Right ventricle myocardium inferior (tissue), 1 donor: ENCODE results near the gene RAPGEF1. TPM values are rescaled to one million over a fixed set of nuclear protein-coding genes. Genes with fewer than 3 reads are reported as not detected.
A peak's percentile ranks its signal among the peaks of the same experiment; 100 is the strongest.
"Not testable (repeated sequence)": the region's sequence is repeated elsewhere in the genome, so short reads cannot be mapped to it uniquely, and the experiment has no call there.

Experiments used
- ATAC-seq: fragments of 200-7000 bp; cut with Tn5 transposase; one replicate; pipeline ENCODE4 v1.9.1; 2020; ENCODE audit warnings: mild to moderate bottlenecking, moderate library complexity
- DNase-seq: peaks from one replicate; pipeline ENCODE4 v3.0.0; 2021; ENCODE audit errors: missing footprints
- intact Hi-C: fragments of 100-400 bp; cut with DNase I; formaldehyde crosslinking; loops from one replicate; pipeline ENCODE4 v1.11.0; 2022
- total RNA-seq: library from RNA; stranded (reverse); fragmentation: NEBNext Ultra II Directional; extraction: Animal tissue kit (Norgen Biotek cat#: 25700); gene quantifications from one replicate; pipeline ENCODE4 v1.2.1, GENCODE V29; 2021
- donor health status: DM: no; HTN: yes; CAD: no; lungs with severe emphysema.

Gene RAPGEF1
- total RNA-seq, 1 donor from 2014 or later, result 125 TPM

DNA sequence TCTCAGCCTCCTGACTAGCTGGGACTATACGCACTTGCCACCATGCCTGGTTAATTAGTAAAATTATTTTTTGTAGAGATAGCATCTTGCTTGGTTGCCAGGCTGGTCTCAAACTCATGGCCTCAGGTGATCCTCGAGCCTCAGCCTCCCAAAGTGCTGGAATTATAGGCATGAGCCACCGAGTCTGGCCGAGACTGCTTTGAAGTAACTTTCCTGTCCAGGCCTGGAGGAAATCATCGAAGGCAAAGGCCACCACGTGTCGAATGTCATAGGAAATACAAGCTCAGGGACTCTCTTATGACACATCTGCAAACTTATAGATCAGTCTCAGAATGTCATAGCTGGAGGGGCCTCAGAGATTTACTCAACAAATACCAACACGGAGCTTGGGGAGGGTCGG is 25.1 kb downstream of the RAPGEF1 start:
- DNase-seq (no peak), ATAC-seq (no peak)
- intact Hi-C loops, result no loop called here

DNA sequence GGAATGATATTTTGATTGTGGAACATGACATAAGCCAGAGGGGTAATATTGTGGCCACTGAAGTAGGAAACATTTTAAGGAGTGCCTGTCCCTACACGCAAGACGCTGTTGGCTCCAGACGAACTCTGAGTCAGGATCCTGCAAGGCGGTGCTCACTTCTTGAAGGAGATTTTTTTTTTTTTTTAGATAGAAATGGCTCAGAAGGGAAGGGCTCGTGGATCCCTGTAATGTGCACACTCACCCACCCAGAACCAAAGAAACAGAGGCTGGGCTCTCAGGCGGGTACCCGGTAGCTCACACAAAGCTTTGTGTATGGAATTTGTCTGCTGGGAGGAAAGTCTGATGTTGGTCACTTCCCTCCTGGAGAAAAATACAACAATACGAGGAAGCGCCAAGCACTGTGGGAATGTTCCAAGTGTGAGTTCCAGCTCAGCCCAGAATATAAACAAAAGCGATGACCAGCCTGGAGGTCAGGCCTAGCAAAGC is 25.7 kb downstream of the RAPGEF1 start:
- DNase-seq (no peak), ATAC-seq (peak; percentile 83)
- intact Hi-C loops, result no loop called here

DNA sequence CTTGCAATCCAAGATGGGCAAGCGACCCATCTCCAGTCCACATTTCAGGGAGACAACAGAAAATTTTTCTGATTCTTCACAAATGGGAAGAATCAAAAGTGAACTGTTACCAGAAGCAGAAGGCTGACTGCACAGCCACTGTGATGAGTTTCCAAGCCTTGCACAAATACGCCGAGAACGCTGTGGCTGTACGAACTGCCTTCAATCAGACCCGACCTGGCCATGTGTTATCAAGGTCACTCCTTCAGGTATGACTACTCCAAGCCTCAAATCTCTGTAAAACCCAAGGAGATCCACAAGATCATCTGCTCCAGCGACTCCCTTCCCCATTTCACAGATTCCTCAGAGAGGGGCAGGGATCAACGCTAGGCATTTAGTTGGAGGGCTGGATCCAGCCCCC is 26.9 kb downstream of the RAPGEF1 start:
- DNase-seq (no peak), ATAC-seq (no peak)
- intact Hi-C loops, result no loop called here

- intact Hi-C loops, result no loop called here
- DNase-seq, result no peak
- ATAC-seq, result no peak
These were observed 27.6 kb downstream of the RAPGEF1 start for GRCh38 chr9:131712151-131712716.

GRCh38 chr9:131709771-131710431 is 30.0 kb downstream of the RAPGEF1 start:
- DNase-seq, result no peak
- no peak for ATAC-seq
- intact Hi-C loops, result loop anchor here (5.0 kb wide), 1 partner anchor 38 kb away; no protein-coding TSS in a partner anchor

DNA sequence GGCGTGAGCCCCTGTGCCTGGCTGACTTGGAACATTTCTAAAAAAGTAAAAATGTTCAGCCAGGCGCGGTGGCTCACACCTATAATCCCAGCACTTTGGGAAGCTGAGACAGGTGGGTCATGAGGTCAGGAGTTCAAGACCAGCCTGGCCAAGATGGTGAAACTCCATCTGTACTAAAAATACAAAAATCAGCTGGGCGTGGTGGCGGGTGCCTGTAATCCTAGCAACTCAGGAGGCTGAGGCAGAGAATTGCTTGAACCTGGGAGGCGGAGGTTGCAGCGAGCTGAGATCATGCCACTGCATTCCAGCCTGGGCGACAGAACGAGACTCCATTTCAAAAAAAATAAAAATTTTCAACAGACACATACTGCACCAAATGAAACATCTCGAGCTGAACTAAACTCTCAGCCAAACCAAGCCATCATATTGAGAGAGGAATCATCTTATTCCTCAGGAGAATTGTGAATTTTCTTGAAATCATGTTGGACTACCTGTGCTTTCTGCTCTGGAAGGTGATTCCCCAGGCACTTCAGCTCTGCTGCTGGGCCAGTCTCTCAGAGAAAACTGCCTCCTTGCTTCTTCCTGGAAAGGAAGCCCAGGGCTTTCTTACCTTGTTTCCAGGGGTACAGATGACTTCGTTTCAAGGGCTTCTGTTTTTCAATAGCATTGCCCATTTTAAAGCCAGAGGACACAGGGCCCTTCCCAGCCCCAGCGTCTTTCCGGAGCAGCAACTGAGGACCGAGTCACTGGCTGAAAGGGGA is 30.7 kb downstream of the RAPGEF1 start:
- intact Hi-C loops, result loop anchor here (5.0 kb wide), 1 partner anchor 37 kb away; no protein-coding TSS in a partner anchor
- DNase-seq, ATAC-seq: not testable (repeated sequence)

DNA sequence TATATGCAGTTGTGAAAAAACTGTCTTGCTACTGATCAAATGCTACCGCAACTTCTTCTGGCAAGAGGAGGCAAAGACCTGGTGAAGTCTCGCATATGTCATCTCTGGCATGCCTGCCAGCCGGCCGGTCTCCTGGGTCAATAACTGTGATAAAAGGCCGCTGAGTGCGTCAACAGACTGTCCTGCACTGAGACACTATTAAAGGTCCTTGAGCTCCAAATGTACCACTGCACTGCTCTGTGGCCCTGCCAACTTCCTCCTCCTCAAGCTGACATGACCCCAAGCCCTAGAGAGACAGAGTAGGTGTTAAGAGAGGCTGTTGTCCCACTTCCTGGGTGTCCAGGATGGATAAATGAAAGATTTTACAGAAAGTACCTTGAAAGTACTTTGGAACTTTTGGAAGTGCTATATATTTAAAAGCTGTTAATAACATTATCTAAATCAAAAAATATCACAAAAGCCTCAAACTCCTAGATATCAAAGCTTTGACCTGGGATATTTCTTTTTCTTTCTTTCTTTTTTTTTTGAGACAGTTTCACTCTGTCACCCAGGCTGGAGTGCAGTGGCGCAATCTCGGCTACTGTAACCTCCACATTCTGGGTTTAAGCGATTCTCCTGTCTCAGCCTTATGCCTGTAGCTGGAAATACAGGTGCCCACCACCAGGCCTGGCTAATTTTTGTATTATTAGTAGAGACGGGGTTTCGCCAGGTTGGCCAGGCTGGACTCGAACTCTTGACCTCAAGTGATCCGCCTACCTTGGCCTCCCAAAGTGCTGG is 31.5 kb downstream of the RAPGEF1 start:
- intact Hi-C loops, result loop anchor here (5.0 kb wide), 1 partner anchor 36 kb away; no protein-coding TSS in a partner anchor
- ATAC-seq, result peak; percentile 96
- DNase-seq, result peak; percentile 85

DNA sequence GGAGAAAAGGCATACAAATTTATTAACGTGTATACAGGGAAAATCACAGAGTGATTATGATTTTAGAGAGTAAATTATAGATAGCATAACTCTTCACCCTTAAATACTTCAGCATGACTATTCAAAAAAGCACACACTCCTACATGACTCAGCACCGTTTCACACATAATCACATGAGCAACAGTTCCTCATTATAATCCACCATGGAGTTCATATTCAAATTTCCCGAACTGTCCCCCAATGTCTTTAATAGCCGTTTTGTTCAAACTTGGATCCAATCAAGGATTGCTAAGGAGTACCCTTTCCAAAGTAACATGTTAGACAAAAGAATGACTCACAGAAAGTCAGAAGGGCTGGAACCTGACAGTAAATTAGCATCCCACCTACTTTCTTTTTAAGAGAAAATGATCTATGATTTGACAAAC is 32.1 kb downstream of the RAPGEF1 start:
- intact Hi-C loops, result loop anchor here (5.0 kb wide), 1 partner anchor 35 kb away; no protein-coding TSS in a partner anchor
- no peak for DNase-seq
- ATAC-seq, result peak; percentile 53

DNA sequence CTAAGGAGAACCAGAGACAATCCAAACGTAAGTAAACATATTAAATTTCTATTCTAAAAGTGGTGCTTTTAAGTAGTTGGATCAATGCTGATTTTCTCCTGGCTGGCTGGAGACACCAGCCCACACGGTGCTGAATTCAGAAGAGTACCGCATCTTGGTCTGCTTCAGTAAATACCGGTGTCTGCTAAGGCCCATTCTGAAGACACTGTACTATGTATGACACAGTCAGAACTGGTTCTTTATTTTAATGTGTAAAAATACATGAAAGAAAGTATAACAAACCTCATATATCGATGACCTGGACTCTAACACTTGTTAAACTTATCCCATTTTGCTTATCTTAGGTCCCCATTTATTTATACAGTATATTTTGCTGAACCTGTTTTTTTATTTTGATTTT is 32.8 kb downstream of the RAPGEF1 start:
- DNase-seq, result no peak
- ATAC-seq, result no peak
- intact Hi-C loops, result loop anchor here (5.0 kb wide), 1 partner anchor 35 kb away; no protein-coding TSS in a partner anchor

GRCh38 chr9:131706608-131706970 is 33.3 kb downstream of the RAPGEF1 start:
- intact Hi-C loops, result loop anchor here (5.0 kb wide), 1 partner anchor 34 kb away; no protein-coding TSS in a partner anchor
- ATAC-seq, result no peak
- no peak for DNase-seq

- DNase-seq, result no peak
- intact Hi-C loops, result loop anchor here (5.0 kb wide), 1 partner anchor 33 kb away; no protein-coding TSS in a partner anchor
- ATAC-seq, result no peak
These were observed 34.9 kb downstream of the RAPGEF1 start for GRCh38 chr9:131704988-131705387.

GRCh38 chr9:131704141-131704983 is 35.5 kb downstream of the RAPGEF1 start:
- ATAC-seq (no peak), DNase-seq (no peak)
- intact Hi-C loops, result no loop called here

DNA sequence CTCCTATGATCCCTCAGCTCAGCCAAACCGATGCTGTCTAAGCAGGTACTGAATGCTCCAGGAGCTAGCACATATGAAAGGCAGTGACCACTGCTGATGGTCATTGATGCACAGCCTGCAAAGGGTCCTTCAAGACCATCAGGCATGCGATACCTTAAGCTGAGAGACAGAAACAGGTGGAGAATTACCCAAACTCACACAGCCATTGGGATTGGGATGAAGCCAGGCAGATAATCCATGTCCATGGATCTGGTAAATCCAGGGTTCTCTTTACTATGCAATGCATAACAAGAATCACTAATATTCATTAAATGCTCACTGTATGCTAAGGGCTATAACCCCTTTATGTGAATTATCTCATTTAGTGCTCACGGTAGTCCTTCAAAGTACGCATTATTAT is 36.2 kb downstream of the RAPGEF1 start:
- no peak for ATAC-seq
- DNase-seq, result no peak
- intact Hi-C loops, result no loop called here

- ATAC-seq (no peak), DNase-seq (no peak)
- intact Hi-C loops, result no loop called here
These were observed 37.0 kb downstream of the RAPGEF1 start for GRCh38 chr9:131702911-131703310.

DNA sequence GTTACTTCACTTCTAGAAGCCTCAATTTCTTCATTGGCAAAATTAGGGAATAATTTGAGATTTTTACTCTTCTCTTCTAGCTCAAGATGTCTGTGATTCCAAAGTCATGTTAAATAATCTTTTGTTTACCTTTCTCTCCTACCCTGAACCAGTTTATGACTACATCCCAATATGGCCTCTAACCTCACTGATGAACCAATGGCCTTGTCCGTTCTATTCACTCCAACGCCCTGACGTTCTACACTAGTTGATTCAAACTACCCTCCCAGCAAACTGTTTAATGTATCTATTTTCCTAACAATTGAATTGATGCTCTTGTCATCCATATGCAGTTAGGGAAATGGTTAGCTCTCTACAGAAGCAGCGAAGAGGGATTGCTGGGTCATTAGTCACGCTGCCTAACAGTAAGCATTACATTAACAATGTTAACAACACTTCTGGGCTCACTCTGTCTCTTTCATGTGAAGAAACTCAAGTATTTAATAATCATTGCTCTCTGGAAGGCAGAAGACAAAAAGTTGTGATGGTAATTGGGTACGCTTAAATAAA is 38.0 kb downstream of the RAPGEF1 start:
- DNase-seq (no peak), ATAC-seq (no peak)
- intact Hi-C loops, result no loop called here

- no peak for DNase-seq
- intact Hi-C loops, result no loop called here
- no peak for ATAC-seq
These were observed 38.5 kb downstream of the RAPGEF1 start for GRCh38 chr9:131701436-131701781.

DNA sequence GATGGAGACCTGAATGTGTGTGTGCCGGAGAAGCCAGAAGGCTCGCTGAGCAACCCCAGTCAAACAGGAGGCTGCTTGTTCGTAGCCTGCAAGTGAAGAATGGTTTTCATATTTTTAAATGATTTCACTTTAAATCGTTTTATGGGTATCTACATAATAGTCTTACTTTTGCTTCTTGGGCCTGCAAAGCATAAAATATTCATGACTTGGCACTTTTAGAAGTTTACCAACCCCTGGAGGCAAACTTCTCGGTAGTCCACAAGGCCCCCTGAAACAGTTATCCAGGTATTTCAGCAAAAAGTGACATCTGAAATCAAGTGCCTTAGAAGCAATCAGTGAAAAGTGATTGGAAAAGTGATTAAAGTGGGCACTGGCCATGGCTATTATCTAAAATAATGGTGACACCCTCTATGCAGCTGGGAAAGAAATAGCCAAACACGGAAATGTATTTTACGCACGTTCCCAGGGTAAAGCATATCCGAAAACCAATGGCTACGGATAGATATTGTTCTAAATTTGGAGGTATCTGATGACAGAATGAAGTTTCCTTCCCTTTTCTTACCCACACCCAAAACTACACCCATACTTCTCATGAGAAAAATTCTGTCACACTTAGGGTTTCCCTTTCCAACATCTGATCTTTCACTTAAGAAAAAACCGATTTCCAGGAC is 39.0 kb downstream of the RAPGEF1 start:
- intact Hi-C loops, result no loop called here
- ATAC-seq, result no peak
- DNase-seq, result no peak
